OCI-LY7 (cell line): ENCODE measurements around the gene NPBWR2.

Source experiments
- EZH2phosphoT487 ChIP-seq: fragments of 200-600 bp; sonication (generic); IDR thresholded peaks from 2 replicates; pipeline ENCODE4 v1.6.1; 2018; ENCODE audit warnings: low read depth, borderline replicate concordance, mild to moderate bottlenecking, mixed run types, antibody characterized with exemption, low read length, moderate library complexity, mixed read lengths
- TF ChIP-seq, protein P1 (sequence below): fragments of 200-600 bp; sonication (generic); conservative IDR thresholded peaks from 2 replicates; pipeline ENCODE4 v1.5.1; 2014; ENCODE audit warnings: mild to moderate bottlenecking, antibody characterized with exemption, low read length, moderate library complexity, mixed read lengths

- TF ChIP-seq, protein P1, sequence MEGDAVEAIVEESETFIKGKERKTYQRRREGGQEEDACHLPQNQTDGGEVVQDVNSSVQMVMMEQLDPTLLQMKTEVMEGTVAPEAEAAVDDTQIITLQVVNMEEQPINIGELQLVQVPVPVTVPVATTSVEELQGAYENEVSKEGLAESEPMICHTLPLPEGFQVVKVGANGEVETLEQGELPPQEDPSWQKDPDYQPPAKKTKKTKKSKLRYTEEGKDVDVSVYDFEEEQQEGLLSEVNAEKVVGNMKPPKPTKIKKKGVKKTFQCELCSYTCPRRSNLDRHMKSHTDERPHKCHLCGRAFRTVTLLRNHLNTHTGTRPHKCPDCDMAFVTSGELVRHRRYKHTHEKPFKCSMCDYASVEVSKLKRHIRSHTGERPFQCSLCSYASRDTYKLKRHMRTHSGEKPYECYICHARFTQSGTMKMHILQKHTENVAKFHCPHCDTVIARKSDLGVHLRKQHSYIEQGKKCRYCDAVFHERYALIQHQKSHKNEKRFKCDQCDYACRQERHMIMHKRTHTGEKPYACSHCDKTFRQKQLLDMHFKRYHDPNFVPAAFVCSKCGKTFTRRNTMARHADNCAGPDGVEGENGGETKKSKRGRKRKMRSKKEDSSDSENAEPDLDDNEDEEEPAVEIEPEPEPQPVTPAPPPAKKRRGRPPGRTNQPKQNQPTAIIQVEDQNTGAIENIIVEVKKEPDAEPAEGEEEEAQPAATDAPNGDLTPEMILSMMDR, result no peak
- TF ChIP-seq EZH2phosphoT487, result no peak
These were observed 27.2 kb downstream of the NPBWR2 start, which contains the start of gene OPRL1 for GRCh38 chr20:64080013-64080812.
